HG03439 (cell line): ENCODE data around the gene CCDC178.

Experiments used
- ATAC-seq: cut with Tn5 transposase; IDR thresholded peaks from one replicate; pipeline ENCODE4 v1.9.1; 2021; ENCODE audit warnings: mild to moderate bottlenecking, moderate library complexity; ENCODE audit not compliant: unreplicated experiment

The CCDC178 gene

DNA sequence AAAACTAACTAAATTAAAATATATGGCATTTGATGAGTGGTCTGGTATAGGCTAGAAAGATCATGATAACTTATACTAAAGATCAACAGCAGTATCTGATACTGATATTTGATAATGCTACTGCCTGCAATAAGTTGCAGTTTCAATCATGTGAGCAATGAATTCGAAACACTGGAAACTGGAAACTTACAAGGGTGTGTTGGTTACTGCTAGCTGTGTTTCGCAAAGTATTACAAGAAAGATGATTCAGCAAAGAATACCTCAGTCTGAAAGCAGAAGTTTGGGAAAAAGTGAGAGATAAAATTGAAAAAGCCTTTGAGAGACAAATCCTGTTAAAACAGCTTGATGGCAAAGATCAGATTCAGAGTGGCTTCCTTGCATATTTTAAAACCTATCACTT is 294.5 kb downstream of the CCDC178 start:
- no peak for ATAC-seq

DNA sequence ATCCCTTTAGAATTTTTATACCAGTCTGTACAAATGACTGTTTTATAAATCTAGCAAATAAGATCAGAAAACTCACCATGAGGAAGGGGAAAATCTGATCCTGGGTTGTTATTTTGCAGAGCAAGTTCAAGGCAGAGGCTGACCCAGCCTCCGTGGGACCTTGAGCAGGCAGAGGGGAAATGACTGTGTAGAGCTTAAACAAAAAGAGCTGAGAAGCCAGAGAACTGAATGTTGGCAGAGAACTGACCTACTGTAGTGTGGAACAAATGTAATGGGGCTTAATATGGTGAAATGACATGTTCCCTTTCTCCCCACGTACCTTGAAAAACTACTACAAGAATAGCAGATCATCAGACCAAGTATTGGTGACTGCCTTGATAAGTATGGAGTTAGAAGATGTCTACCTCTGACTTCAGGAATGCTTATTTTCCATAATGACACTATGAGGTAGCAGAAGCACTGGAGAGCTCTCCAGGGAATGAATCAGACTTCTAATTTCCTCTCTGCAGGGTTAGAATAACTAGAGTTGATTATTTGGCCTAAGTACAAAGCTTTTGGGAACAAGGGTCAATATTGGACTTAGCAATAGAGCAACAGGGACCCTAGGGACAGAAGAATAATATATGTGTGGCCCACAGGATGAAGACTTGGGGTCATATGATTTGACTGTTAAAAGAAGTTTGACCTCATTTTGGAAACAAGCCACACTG is 304.4 kb downstream of the CCDC178 start:
- ATAC-seq = no peak

DNA sequence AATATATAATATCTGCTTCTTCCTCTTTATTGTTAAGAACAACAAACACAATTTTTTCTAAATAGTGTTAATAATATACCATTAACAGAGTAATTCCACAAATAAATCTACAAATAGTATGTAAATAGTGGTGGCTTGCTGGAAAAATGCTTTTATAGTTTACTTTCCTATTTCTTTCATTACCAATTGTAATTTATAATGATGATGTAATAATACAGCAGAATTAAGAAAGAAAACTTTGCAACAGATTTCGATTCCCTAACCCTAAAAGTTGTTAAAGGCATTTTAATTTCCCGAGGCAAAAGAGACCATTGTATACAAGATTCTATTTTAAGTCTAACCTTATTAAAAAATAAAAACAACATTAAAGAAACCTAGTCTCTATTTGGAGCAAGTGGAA is 307.9 kb downstream of the CCDC178 start:
- ATAC-seq = no peak

DNA sequence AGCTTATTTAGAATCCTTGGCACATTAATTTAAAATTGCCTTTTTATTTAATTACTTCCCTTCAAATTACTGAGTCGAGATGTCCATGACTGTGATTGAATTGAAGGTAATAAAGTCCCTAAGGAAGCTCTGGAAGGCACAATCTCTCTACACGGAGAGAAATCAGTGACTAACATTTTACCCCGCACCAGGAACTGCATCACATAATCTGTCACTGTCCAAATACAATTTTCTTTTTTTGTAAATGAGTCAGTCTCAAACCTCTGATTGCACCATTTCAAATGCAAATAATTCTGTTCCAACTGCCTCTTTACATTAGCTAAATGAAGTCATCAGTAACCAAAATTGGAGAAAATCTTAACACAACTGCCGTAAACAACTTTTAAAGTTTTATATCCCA is 311.9 kb downstream of the CCDC178 start:
- ATAC-seq = no peak

DNA sequence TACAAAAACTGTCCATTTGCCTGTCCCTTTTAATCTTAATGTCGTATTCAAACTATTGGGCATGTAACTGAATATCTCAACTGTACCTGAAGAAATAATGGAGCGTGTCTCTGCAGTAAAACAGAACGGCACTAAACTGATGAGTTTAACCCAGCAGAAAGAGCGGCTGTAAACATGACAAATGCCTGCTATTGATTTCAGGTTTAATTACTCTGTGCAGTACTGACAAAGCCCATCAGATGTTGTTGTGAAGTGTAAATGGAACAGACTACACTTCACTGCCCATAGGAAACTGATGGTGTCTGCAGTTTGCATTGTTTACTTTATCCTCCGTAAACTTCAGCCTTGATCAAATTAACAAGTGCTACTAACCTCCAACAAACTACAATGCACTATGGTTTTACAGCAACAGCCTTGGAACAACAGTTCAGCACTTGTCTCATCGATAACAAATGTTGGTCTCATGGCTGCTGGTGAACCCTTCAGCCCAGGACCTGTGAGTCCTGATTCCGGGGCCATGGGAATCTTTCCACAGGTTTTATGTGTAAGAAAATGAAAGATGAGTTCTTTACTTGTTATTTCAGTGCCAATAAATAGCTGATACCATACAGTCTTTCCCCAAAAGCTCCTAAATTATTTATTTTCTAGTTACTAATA is 316.5 kb downstream of the CCDC178 start:
- ATAC-seq = no peak

DNA sequence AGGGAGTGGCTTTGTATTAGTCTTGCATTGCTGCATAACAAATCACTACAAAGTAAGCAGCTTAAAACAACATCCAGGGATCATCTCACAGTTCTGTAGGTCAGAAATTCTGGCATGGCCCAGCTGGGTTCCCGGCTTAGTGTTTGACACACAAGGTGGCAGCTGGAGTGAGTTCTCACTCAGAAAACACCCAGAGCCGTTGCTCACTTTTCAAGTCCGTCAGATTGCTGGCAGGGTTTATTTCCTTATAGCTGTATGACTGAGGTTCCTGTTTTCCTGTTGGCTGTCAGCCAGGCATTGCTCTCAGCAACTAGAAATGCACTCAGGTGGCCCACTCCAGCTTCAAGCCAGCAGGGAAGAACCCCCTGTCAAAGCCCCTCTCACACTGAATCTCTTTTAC is 324.1 kb downstream of the CCDC178 start:
- ATAC-seq = no peak

DNA sequence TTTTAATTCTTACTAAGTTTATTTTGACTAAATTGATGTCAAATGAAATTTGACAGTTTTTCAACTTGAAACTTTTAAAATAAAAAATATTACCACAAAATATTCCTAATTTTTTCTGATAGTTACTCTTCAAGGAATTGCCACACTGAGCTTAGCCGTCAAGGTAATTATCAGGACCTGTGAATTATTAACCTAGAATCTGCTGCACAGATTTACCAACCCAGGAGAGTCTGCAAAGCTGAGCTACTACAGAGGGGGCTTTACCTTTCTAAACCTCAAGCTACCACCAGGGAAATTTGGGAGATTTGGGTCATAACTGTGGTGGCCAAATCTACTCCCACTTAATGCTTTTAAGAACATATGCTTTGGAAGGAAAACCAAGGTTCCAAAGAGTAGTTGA is 324.6 kb downstream of the CCDC178 start:
- no peak for ATAC-seq

DNA sequence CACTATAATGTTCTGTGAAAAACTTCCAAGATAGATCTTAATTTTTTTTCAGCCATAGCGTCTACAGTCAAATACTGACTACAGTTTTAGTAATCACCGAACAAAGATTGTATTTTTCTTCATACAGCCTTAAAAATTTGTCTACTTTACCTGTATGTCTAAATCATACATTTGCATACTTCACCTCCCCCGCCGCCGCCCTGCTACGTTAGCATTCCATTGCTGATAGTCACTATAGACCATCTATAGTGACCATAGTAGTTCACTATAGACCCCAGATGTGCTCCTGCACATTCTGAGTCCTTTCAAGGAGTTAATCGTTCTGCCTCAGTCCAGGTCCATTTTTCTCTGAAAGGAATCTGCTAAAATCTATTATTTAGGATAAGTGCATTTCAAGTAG is 325.0 kb downstream of the CCDC178 start:
- ATAC-seq = no peak

DNA sequence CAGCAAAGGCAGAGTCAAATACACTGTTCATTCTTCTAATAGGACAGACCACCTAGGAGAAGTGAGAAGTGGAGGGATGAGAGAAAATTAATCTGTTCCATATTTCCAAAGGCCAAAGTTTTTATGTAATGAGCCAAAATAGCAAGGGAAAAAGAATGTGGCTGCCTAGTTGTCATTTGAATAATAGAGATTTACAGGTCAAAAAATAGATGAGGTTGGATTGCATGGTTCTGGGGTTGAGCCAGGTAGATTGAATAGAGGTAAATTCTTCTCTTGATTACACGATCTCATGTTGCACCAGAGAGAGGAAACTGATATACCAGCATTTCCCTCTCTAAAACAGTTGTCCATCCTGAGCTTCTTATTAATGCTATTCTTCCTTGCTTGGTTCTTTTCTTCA is 325.8 kb downstream of the CCDC178 start:
- ATAC-seq = no peak

DNA sequence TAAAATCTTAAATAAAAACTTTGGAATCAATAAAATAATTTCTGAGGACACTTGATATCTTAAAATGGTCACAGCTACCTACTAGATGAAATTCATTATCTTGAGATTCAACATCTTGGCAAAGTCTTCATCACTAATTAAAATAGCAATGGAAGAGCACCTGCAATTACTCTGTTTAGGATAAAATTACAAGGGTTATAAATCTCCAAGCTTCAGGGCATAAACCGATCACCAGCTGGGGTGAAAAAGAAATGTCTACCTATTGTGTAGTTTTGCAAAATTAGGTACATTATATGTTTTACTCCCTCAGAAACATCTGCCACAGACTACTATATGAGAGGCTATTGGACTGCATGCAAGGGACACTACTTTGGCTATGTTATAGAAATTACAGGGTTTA is 327.1 kb downstream of the CCDC178 start:
- no peak for ATAC-seq

DNA sequence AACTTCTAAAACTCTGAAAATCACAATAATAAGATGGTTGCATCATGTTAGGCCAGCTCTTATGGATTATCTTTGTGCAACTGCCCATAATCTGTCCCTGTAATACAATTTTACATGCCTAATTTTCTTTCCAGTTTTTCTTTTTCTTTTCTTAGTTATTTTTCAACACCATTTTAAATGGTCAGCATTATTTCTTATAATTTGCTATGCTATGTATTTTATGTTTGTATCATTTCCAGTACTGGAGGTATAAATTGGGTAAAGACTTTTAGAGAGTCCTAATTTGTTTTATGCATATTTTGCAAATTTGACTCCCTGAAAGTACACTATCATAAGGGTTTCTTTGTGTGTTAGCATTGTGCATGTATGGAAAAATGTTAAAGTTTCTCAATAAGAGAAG is 333.0 kb downstream of the CCDC178 start:
- no peak for ATAC-seq

DNA sequence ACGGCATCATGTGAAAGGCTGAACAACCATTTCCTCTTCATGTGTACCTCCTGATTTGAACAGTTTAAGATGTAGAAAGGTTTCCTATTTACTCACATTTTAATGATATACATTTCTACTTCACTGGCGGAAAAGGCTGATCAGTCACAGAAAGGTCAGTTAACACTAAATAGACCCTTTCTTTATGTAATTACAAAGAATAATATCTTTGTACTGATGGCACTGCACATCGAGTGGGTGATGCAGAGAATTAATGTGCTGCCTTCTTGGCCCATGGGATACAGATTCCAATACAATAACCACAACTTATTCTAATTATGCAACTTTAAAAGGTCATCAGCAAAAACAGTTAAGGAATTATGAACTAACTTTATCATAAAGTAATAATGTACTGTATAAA is 339.2 kb downstream of the CCDC178 start:
- no peak for ATAC-seq

DNA sequence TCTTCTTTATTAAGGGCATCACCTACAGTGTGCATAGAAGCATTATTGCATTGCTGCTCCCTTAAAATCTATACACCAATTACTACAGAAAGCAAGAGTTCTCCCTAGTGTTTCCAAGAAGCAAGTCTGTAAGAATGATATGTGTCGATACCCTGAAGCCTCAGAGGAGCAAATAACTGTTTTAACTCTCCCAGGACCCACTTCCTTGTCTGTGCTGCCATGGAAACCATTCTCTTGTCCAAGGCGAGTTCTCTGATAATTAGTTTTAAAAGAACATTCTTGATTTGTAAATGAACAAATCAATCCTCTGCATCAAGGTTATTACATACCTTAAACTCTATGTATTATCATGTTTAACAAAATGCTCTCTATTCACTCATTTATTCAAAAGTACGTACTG is 340.9 kb downstream of the CCDC178 start:
- no peak for ATAC-seq

DNA sequence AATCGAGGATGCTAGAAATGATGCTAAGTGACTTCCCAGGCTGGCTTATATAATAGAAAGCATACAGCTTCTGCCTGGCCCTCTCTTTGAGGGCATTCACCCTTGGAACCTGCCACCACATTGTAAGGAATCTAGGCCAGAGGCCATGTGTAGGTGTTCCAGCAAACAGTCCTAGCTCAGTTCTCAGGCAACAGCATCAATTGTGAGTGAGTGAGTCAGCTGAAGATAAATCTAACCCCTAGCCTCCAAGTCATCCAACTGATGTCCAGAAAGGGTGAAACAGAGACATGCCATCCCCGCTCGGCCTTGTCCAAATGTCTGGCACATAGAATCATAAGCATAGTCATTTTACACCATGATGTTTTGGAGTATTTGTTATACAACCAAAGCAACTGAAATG is 343.4 kb downstream of the CCDC178 start:
- no peak for ATAC-seq

DNA sequence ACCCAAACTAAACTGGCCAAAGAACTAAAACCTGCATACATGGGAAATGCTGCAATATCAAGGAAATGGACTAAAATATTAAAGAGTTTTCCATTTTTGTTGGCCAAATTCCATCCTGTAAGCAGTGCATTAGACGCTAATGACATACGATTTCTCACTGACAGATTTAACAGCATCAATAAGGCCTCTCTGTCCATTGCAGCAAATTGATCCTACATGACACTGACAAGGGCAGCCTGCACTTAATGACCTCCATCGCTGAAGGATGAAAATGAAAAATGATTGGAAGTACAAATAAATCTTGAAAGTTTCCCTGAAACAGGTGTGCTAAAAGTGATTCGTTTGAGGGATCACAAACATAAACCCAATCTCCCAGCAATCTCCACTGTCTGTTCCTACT is 350.1 kb downstream of the CCDC178 start:
- no peak for ATAC-seq

DNA sequence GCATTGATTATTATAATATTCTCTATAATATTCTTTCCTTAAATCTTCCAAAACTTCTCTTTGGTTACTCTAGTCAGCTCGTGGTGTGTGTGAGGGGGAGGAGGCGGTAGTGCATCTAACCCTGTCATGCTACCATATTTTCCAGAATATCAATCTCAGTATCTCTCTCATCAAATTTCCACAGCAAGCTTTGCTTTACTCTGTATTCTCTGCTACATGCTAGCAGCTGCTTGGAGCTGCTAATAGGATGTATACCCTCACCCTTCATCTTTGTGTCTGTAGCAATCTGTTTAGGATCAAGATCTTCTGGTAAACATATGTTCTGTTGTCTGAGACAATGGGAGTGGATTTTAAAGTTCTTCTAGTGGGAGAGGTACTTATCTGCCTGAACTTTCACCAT is 363.9 kb downstream of the CCDC178 start:
- no peak for ATAC-seq

DNA sequence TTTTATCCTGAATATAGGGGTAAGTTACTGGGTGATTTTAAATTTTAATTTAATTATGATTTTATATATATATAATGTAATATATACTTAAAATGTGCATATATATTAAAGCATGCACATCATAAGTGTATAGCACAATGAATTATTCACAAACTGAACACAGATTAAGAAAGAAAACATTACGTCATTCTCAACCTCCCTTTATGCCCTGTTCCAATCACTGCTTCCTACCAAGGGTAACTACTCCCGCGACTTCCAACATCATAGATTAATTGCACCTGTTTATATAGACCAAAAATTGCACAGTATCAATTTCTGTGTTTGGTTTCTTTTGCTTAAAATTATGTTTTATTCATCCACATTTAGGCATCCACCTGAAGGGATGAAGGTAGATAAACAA is 366.4 kb downstream of the CCDC178 start:
- no peak for ATAC-seq

DNA sequence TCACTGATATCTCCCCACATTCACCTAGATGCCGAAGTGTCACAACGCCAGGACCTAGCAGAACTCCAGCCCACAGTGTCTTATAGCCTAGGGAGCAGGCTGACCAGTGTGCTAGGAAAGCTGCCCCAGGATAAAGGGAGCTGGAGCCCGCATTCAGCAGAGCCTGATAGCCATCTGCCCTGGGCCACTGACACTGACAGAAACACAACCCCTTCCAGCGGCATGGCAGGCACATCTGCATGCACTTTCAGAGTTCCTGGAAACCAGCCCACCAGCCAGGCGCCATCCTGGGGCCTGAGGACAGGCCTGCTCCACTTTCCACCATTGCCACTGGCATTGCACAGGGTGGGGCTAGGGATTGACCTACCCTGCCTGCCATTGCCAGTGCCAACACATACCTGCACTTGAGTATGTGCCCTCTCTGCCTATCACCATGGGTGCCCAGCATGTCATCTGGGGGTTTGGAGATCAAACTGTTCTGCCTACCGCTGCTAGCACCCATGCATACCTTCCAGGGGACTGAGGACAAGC is 377.6 kb downstream of the CCDC178 start:
- no peak for ATAC-seq

DNA sequence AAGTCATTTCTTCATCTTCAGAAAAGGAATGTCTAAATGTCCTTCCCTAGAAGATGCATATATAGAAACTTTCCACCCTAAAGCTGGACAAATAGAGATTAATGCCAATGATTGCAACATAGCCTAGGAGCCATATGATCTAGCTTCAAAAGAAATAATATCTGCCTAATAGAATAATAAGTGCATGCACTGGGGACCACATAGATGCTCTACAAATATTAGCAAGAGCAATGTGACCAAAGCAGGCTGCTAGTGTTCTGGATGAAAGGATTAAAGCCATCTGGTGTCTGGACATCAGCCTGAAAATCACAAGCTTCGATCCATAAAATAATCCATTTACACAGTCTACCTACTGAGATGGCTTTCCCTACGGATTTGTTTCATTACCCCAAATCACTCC is 387.6 kb downstream of the CCDC178 start:
- ATAC-seq = no peak

DNA sequence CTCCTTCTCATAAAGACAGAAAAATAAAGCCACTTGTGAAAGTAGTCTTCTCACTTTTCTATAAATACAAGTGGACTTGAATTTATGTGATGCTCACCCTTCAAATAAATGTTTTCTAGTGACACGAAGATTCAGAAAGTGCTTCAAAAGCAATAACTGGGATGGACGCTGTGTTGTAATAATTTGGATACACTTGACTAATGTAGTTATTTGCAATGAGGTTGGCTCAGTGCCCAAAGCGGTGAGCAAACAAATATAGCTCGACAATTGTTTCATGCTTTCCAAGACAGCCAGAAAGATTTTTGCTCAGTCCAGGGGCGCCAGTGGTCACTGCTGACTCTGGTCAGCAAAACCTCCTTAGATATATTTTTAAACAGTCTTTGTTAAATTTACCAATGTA is 389.1 kb downstream of the CCDC178 start:
- no peak for ATAC-seq

DNA sequence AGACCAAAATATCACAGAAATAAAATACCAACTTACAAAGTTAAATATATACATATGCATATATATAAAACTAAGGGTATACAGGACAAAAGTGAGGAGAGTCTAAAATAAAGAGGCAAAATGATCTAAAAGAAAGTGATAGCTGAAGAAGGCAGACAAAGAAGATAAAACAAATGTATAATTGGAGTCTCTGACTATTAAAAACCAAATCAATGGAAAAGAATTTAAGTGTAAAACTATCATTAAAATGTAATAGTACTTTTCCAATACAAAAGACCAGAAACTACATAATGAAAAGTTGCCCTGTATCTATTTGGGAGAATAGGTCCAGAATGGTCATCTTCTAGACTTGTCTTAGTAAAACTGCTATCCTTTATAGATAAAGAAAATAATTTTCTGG is 400.3 kb downstream of the CCDC178 start:
- no peak for ATAC-seq

DNA sequence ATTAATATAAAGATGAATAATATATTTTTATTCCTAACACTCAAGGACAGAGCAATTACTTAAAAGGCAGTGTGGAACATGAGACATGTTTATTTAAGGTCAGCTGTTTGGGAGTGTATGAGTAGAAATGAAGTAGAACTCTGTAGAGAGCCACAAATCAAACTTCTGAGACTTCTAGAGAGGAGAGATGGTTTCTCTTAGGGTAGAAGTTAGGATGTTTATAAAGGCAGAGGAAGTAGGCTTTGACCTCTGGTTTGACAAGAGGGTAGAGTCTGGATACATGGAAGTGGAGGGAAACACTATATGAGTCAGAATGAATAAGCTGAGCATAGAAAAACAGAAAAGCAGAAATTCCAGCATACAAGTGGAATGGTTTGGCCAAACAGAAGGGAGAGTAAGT is 405.6 kb downstream of the CCDC178 start:
- no peak for ATAC-seq

DNA sequence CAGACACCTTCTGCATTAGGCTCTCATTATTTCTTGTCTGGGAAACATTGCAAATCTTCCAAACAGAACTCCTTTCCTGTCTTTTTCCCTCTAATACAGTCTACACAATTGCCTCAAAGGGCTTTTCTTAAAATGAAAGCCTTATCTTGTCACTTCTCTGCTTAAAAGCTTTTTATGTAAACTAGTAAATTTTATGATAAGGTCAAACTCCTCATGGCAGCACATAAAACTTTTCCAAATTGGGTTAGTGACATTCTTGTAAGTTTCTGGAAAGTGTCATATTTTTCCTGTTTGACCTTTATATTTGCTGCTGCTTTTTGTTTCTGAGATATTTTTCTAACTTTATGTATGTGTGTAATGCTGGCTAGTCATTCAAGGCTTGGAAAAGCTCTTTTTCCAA is 406.3 kb downstream of the CCDC178 start:
- no peak for ATAC-seq
